Bronchial epithelial cell (primary cell): ENCODE data around the gene ZNF622. TPM values are rescaled to one million over a fixed set of nuclear protein-coding genes. Genes with fewer than 3 reads are reported as not detected.

Source experiments
- DNase-seq: peaks from one replicate; pipeline ENCODE4 v3.0.0-alpha.2; 2010; ENCODE audit warnings: low read depth
- FAIRE-seq: peaks from 2 replicates; lab custom pipeline; 2011; peaks lifted over from hg19 to GRCh38; lab: Jason Lieb, UNC
- H3K27me3 ChIP-seq: 2 replicates; pipeline ENCODE4 v1.5.1; 2011; ENCODE audit warnings: low read length; ENCODE audit not compliant: control insufficient read depth, insufficient read depth
- H3K36me3 ChIP-seq: 2 replicates; pipeline ENCODE4 v1.5.1; 2011; ENCODE audit warnings: low read length; ENCODE audit not compliant: control insufficient read depth, insufficient read depth
- H3K4me3 ChIP-seq: 2 replicates; pipeline ENCODE4 v1.5.1; 2011; ENCODE audit warnings: mild to moderate bottlenecking, low read depth, low read length, control low read depth
- CTCF ChIP-seq: IDR thresholded peaks from 2 replicates; pipeline ENCODE4 v1.5.1; 2011; ENCODE audit warnings: mild to moderate bottlenecking, moderate library complexity, low read length, control low read depth, inconsistent platforms; ENCODE audit not compliant: insufficient read depth, severe bottlenecking
- total RNA-seq: library from RNA; depleted of rRNA; stranded (reverse); fragments of >200 nt; gene quantifications from 2 replicates; pipeline ENCODE4 v1.2.1, GENCODE V29; 2014

ZNF622 gene
- 59.9 and 72.7 TPM in 2 replicates for total RNA-seq

- H3K4me3 ChIP-seq = peak within 1 kb of the TSS; percentile 66
- H3K27me3 ChIP-seq = no peaks in the 10 kb centered on the region
- no peak for TF ChIP-seq CTCF
- peaks cover 9% of the 10 kb centered on the region for H3K36me3 ChIP-seq
- FAIRE-seq = no peak
- DNase-seq = peak; percentile 85
Observed at GRCh38 chr5:16465544-16466432, at the start of gene ZNF622. Gene ZNF622 (minus strand): TSS chr5:16465800. CDS start chr5:16465665, 135 bp downstream.

- H3K27me3 ChIP-seq = no peaks in the 10 kb centered on the region
- H3K4me3 ChIP-seq = no peak overlapping the region
- DNase-seq (no peak), FAIRE-seq (no peak)
- no peak for TF ChIP-seq CTCF
- no peaks in the 10 kb centered on the region for H3K36me3 ChIP-seq
Observed at GRCh38 chr5:16510098-16510497, 44.5 kb upstream of the ZNF622 start.

GRCh38 chr5:16508730-16509531 lies 43.3 kb upstream of the ZNF622 start:
- Histone ChIP-seq H3K27me3 (no peaks in the 10 kb centered on the region), H3K4me3 (no peak overlapping the region), H3K36me3 (no peaks in the 10 kb centered on the region)
- TF ChIP-seq CTCF = no peak
- peak; percentile 75 for DNase-seq
- no peak for FAIRE-seq

- peak; percentile 7 for DNase-seq
- Histone ChIP-seq H3K27me3 (no peaks in the 10 kb centered on the region), H3K4me3 (no peak overlapping the region), H3K36me3 (no peaks in the 10 kb centered on the region)
- TF ChIP-seq CTCF = no peak
- no peak for FAIRE-seq
Observed at GRCh38 chr5:16507716-16508115, 42.1 kb upstream of the ZNF622 start.

GRCh38 chr5:16505904-16506303 lies 40.3 kb upstream of the ZNF622 start:
- Histone ChIP-seq H3K36me3 (no peaks in the 10 kb centered on the region), H3K4me3 (no peak overlapping the region), H3K27me3 (no peaks in the 10 kb centered on the region)
- no peak for TF ChIP-seq CTCF
- no peak for DNase-seq
- FAIRE-seq = no peak
